GM19328 (cell line): Measurements from ENCODE around the gene TMEM61.

Experiments used
- ATAC-seq: cut with Tn5 transposase; IDR thresholded peaks from one replicate; pipeline ENCODE4 v1.9.1; 2021; ENCODE audit warnings: mild to moderate bottlenecking, moderate library complexity; ENCODE audit not compliant: unreplicated experiment

TMEM61 gene

GRCh38 chr1:55037733-55038551 is 57.5 kb downstream of the TMEM61 start:
- no peak for ATAC-seq

- no peak for ATAC-seq
Measured at GRCh38 chr1:55038552-55038838, 58.1 kb downstream of the TMEM61 start.

GRCh38 chr1:55038974-55039341 is 58.5 kb downstream of the TMEM61 start:
- no peak for ATAC-seq

- ATAC-seq: no peak
Measured at GRCh38 chr1:55039342-55040082, 59.1 kb downstream of the TMEM61 start, which contains the start of gene PCSK9. PCSK9 (plus strand) TSS chr1:55039548; CDS start chr1:55039838, 290 bp downstream.

- no peak for ATAC-seq
Measured at GRCh38 chr1:55040083-55040932, 59.9 kb downstream of the TMEM61 start.

GRCh38 chr1:55040933-55041494 is 60.6 kb downstream of the TMEM61 start:
- ATAC-seq: no peak

DNA sequence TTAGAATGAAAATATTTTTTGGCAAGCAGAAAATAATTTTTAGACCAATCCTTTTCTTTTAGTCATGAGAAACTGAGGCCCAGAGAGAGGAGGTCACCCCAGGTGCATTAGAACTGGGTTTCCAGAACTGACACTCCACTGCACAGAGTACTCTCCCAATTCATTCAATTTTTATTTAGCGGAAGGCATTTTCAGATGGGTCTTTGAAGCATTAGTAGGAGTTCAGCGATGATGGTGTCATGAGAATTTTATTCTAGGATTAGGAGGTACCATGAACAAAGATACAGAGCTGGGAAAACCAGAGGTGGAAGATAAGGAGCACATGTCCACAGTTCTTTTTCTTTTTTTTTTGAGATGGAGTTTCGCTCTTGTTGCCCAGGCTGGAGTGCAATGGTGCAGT is 61.2 kb downstream of the TMEM61 start:
- no peak for ATAC-seq
